ENCODE data around the gene BRF1. TPM values are rescaled to one million over a fixed set of nuclear protein-coding genes. Genes with fewer than 3 reads are reported as not detected.
"Not testable (repeated sequence)": the region's sequence is repeated elsewhere in the genome, so short reads cannot be mapped to it uniquely, and the experiment has no call there.

The BRF1 gene
- total and polyA plus RNA-seq, 3 donors from 2014 or later: 30.3 to 112 (median 95.3) TPM

- no peaks in the 10 kb centered on the region for H3K36me3 ChIP-seq (ENCODE audit: low read depth, missing control alignments)
- no peaks in the 10 kb centered on the region for H3K4me1 ChIP-seq
- H3K27ac ChIP-seq: no peak overlapping the region
- no peak overlapping the region for H3K4me3 ChIP-seq
- H3K9me3 ChIP-seq: no peaks in the 10 kb centered on the region
- no peaks in the 10 kb centered on the region for H3K27me3 ChIP-seq
- DNase-seq: no peak
- no peak for TF ChIP-seq CTCF (IDR thresholded peaks at IDR 0.05)
- no peak for TF ChIP-seq POLR2A (IDR thresholded peaks at IDR 0.05)
- intact Hi-C loops (cut with DNase I; ENCODE audit: low total_unique reads): no loop called here
- WGBS, 2 donors: 80 to 84% methylated on average over 9 of the region's 9 CpGs
These were observed 4.5 kb upstream of the BRF1 start for GRCh38 chr14:105305345-105305744.

GRCh38 chr14:105304565-105304964 lies 3.8 kb upstream of the BRF1 start:
- no peaks in the 10 kb centered on the region for H3K36me3 ChIP-seq (ENCODE audit: low read depth, missing control alignments)
- no peak for DNase-seq
- no peak for TF ChIP-seq POLR2A (IDR thresholded peaks at IDR 0.05)
- no peak for TF ChIP-seq CTCF (IDR thresholded peaks at IDR 0.05)
- 77 to 89% methylated on average over 9 of the region's 9 CpGs for WGBS, 2 donors
- intact Hi-C loops (cut with DNase I; ENCODE audit: low total_unique reads): no loop called here
- H3K4me3 ChIP-seq: no peak overlapping the region
- H3K4me1 ChIP-seq: no peaks in the 10 kb centered on the region
- no peaks in the 10 kb centered on the region for H3K9me3 ChIP-seq
- H3K27ac ChIP-seq: no peak overlapping the region
- H3K27me3 ChIP-seq: no peaks in the 10 kb centered on the region

- Histone ChIP-seq H3K36me3 (ENCODE audit: low read depth, missing control alignments) (no peaks in the 10 kb centered on the region), H3K4me1 (no peaks in the 10 kb centered on the region), H3K27ac (no peak overlapping the region), H3K4me3 (no peak overlapping the region), H3K9me3 (no peaks in the 10 kb centered on the region), H3K27me3 (no peaks in the 10 kb centered on the region)
- 84 to 88% methylated on average over 3 to 6 of the region's 6 CpGs for WGBS, 2 donors
- no peak for DNase-seq
- intact Hi-C loops (cut with DNase I; ENCODE audit: low total_unique reads): no loop called here
- TF ChIP-seq CTCF (IDR thresholded peaks at IDR 0.05) (no peak), POLR2A (IDR thresholded peaks at IDR 0.05) (no peak)
These were observed 3.1 kb upstream of the BRF1 start for GRCh38 chr14:105303949-105304348.

GRCh38 chr14:105301915-105302249 lies 1.1 kb upstream of the BRF1 start:
- H3K36me3 ChIP-seq (ENCODE audit: low read depth, missing control alignments); H3K9me3 ChIP-seq; H3K27me3 ChIP-seq; H3K4me1 ChIP-seq; intact Hi-C loops (cut with DNase I; ENCODE audit: low total_unique reads); DNase-seq: not testable (repeated sequence)
- H3K27ac ChIP-seq: peak overlapping the region; percentile 79 to 91
- WGBS, 2 donors: 60 to 70% methylated on average over 11 of the region's 11 CpGs
- peak overlapping the region; percentile 78 to 82 for H3K4me3 ChIP-seq

GRCh38 chr14:105301103-105301914 lies 508 bp upstream of the BRF1 start:
- TF ChIP-seq POLR2A (IDR thresholded peaks at IDR 0.05) (no peak), CTCF (IDR thresholded peaks at IDR 0.05) (no peak)
- Histone ChIP-seq H3K36me3 (ENCODE audit: low read depth, missing control alignments) (no peaks in the 10 kb centered on the region), H3K9me3 (no peaks in the 10 kb centered on the region), H3K4me3 (peak overlapping the region; percentile 78 to 82), H3K4me1 (no peaks in the 10 kb centered on the region), H3K27ac (peak overlapping the region; percentile 79 to 91), H3K27me3 (no peaks in the 10 kb centered on the region)
- DNase-seq: peak; percentile 99
- intact Hi-C loops (cut with DNase I; ENCODE audit: low total_unique reads): no loop called here
- 8 to 9% methylated on average over 28 to 61 of the region's 65 CpGs for WGBS, 2 donors

Data from testis (tissue), 3 donors.